GM23338 (cell line): ENCODE data around the gene CELF2. TPM values are rescaled to one million over a fixed set of nuclear protein-coding genes. Genes with fewer than 3 reads are reported as not detected.

ENCODE experiments used
- CTCF ChIP-seq, 2 experiments: fragments of 200-600 bp in 1 of 2; sonication (generic) in 1 of 2; conservative IDR thresholded peaks; 2 replicates each; pipeline versions ENCODE4 v1.5.1 to v1.6.1; 2016 to 2017; ENCODE audit warnings: antibody characterized with exemption in 2 of 2, low read depth in 2 of 2, mild to moderate bottlenecking in 2 of 2, moderate library complexity in 1 of 2
- EZH2 ChIP-seq: fragments of 200-600 bp; sonication (generic); IDR thresholded peaks from one replicate; pipeline ENCODE4 v1.8.0; 2017; ENCODE audit warnings: antibody characterized with exemption, mild to moderate bottlenecking, low read depth; ENCODE audit not compliant: unreplicated experiment
- JUNB ChIP-seq: IDR thresholded peaks from one replicate; pipeline ENCODE4 v1.6.1; 2016; ENCODE audit warnings: antibody characterized with exemption; ENCODE audit not compliant: unreplicated experiment
- STAT1 ChIP-seq: IDR thresholded peaks from one replicate; pipeline ENCODE4 v1.6.1; 2016; ENCODE audit warnings: antibody characterized with exemption; ENCODE audit not compliant: unreplicated experiment
- ZNF331 ChIP-seq: fragments of 250-450 bp; sonication (Bioruptor Pico); IDR thresholded peaks from 2 replicates; pipeline ENCODE4 v1.5.0; 2020; ENCODE audit warnings: low read depth, mild to moderate bottlenecking, moderate library complexity
- ZNF462 ChIP-seq: fragments of 250-450 bp; sonication (Bioruptor Pico); IDR thresholded peaks from 2 replicates; pipeline ENCODE4 v1.5.0; 2020; ENCODE audit warnings: mild to moderate bottlenecking, moderate library complexity
- polyA plus RNA-seq: library from polyadenylated mRNA; unstranded; fragments of >200 nt; fragmentation: Nextera tagmentation; extraction: Ambion mirVana; gene quantifications from 2 replicates; pipeline ENCODE4 v1.2.1, GENCODE V29; 2016
- total RNA-seq: library from RNA; depleted of rRNA; stranded (reverse); fragments of >200 nt; shearing (Covaris generic); gene quantifications from 2 replicates; pipeline ENCODE4 v1.2.3, GENCODE V29; 2014
- TF ChIP-seq, protein P1 (sequence below): IDR thresholded peaks from one replicate; pipeline ENCODE4 v1.6.1; 2018; ENCODE audit warnings: antibody characterized with exemption; ENCODE audit not compliant: unreplicated experiment

CELF2 gene
- total and polyA plus RNA-seq, 2 experiments from 2014 or later = 18.1 to 22.5 TPM

GRCh38 chr10:11223081-11223480, 205.4 kb downstream of the CELF2 start (continued):
- no peak for TF ChIP-seq ZNF462 (CRISPR knock-in tag)
- TF ChIP-seq ZNF331 (CRISPR knock-in tag) = no peak
- TF ChIP-seq STAT1 = no peak
- TF ChIP-seq CTCF (conservative IDR thresholded peaks at IDR 0.05; ENCODE audit: low read depth in 2 of 2) = no peak
- TF ChIP-seq, protein P1, sequence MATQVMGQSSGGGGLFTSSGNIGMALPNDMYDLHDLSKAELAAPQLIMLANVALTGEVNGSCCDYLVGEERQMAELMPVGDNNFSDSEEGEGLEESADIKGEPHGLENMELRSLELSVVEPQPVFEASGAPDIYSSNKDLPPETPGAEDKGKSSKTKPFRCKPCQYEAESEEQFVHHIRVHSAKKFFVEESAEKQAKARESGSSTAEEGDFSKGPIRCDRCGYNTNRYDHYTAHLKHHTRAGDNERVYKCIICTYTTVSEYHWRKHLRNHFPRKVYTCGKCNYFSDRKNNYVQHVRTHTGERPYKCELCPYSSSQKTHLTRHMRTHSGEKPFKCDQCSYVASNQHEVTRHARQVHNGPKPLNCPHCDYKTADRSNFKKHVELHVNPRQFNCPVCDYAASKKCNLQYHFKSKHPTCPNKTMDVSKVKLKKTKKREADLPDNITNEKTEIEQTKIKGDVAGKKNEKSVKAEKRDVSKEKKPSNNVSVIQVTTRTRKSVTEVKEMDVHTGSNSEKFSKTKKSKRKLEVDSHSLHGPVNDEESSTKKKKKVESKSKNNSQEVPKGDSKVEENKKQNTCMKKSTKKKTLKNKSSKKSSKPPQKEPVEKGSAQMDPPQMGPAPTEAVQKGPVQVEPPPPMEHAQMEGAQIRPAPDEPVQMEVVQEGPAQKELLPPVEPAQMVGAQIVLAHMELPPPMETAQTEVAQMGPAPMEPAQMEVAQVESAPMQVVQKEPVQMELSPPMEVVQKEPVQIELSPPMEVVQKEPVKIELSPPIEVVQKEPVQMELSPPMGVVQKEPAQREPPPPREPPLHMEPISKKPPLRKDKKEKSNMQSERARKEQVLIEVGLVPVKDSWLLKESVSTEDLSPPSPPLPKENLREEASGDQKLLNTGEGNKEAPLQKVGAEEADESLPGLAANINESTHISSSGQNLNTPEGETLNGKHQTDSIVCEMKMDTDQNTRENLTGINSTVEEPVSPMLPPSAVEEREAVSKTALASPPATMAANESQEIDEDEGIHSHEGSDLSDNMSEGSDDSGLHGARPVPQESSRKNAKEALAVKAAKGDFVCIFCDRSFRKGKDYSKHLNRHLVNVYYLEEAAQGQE = no peak
- no peak for TF ChIP-seq JUNB
- no peak for TF ChIP-seq EZH2
